Common myeloid progenitor, CD34-positive (primary cell): ENCODE results near the gene CHCHD6.

Source experiments
- CTCF ChIA-PET: fragments of 350-600 bp; sonication (Branson Sonifier 250); formaldehyde crosslinking; loops from one replicate; lab custom pipeline; 2021; ENCODE audit warnings: antibody characterized with exemption; lab: Charles Lee
- POLR2A ChIA-PET: fragments of 350-600 bp; sonication (Branson Sonifier 250); formaldehyde crosslinking; loops from one replicate; lab custom pipeline; 2021; ENCODE audit warnings: antibody characterized with exemption; lab: Charles Lee
- DNase-seq, 3 donors: peaks; one replicate each; pipeline versions ENCODE4 v3.0.0 to v3.0.0-alpha.2; 2013
- H3K27ac ChIP-seq, 2 experiments: 1 replicate in 1 of 2; 2 replicates in 1 of 2; pipeline ENCODE4 v1.7.0; 2013; ENCODE audit warnings: inconsistent platforms in 2 of 2, low read length in 2 of 2, mild to moderate bottlenecking in 2 of 2, low read depth in 1 of 2, moderate library complexity in 1 of 2; ENCODE audit not compliant: severe bottlenecking in 2 of 2, insufficient read depth in 1 of 2, poor library complexity in 1 of 2
- H3K27me3 ChIP-seq, 5 experiments: replicated peaks in 2 of 5; 1 replicate in 3 of 5; 2 replicates in 2 of 5; pipeline versions ENCODE4 v1.6.1 to v1.7.0; 2013; ENCODE audit warnings: low read length in 4 of 5, mild to moderate bottlenecking in 2 of 5, moderate library complexity in 2 of 5, inconsistent platforms in 1 of 5; ENCODE audit not compliant: insufficient read depth in 5 of 5, control insufficient read depth in 4 of 5
- H3K36me3 ChIP-seq, 4 experiments: 1 replicate in 2 of 4; 2 replicates in 2 of 4; pipeline versions ENCODE4 v1.6.1 to v1.7.0; 2013; ENCODE audit warnings: low read length in 3 of 4, control low read depth in 1 of 4, mild to moderate bottlenecking in 1 of 4; ENCODE audit not compliant: control insufficient read depth in 4 of 4, insufficient read depth in 4 of 4
- H3K4me1 ChIP-seq, 4 experiments: 1 replicate in 3 of 4; 2 replicates in 1 of 4; pipeline versions ENCODE4 v1.6.1 to v1.7.1; 2013; ENCODE audit warnings: low read length in 3 of 4, mild to moderate bottlenecking in 3 of 4, control low read depth in 1 of 4, inconsistent platforms in 1 of 4, moderate library complexity in 1 of 4; ENCODE audit not compliant: control insufficient read depth in 4 of 4, insufficient read depth in 4 of 4; ENCODE audit errors: control extremely low read depth in 1 of 4
- H3K4me3 ChIP-seq, 7 experiments: 1 replicate in 4 of 7; 2 replicates in 3 of 7; pipeline versions ENCODE4 v1.5.1 to v1.7.0; 2013; ENCODE audit warnings: mild to moderate bottlenecking in 7 of 7, low read length in 6 of 7, moderate library complexity in 6 of 7, inconsistent platforms in 2 of 7, low read depth in 2 of 7, control low read depth in 1 of 7; ENCODE audit not compliant: insufficient read depth in 4 of 7, control insufficient read depth in 1 of 7; ENCODE audit errors: extremely low read depth in 1 of 7
- H3K9me3 ChIP-seq, 5 experiments: 1 replicate in 4 of 5; 2 replicates in 1 of 5; pipeline versions ENCODE4 v1.6.1 to v1.7.1; 2013; ENCODE audit warnings: low read length in 4 of 5, mild to moderate bottlenecking in 2 of 5, inconsistent platforms in 1 of 5, low read depth in 1 of 5, moderate library complexity in 1 of 5; ENCODE audit not compliant: control insufficient read depth in 4 of 5, insufficient read depth in 2 of 5; ENCODE audit errors: control extremely low read depth in 1 of 5
- WGBS: methylation state at CpG from one replicate; pipeline ENCODE4 v1.1.5; 2013; ENCODE audit not compliant: insufficient coverage; 5-methylcytosine and 5-hydroxymethylcytosine counted together

CHCHD6 gene

DNA sequence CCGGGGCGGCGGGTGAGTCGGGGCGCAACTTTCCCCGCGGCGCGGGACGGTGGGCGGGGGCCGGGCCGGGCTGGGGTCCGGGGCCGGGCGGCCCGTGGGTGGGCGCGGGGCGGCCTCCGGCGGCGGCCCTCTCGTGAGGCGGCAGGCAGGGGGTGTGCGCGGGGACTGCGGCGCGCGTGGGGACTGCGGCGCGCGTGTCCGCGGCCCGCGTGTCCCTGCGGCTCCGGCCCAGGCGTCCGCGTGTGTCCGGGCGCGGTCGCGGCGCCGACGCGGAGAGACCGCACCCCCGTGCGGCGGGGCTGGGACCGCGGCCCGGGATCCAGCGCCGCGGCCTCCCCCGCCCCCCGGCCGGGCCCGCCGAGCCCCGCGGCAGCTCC, 279.2 kb downstream of the CHCHD6 start:
- WGBS: under 1% methylated on average over 64 of the region's 70 CpGs
- peak in 2 of 3 donors; percentile 34 to 38 for DNase-seq
- Histone ChIP-seq H3K4me1 (peaks cover 0 to 24% (median 21%) of the 10 kb centered on the region in 4 experiments), H3K27me3 (peaks cover 2 to 77% (median 26%) of the 10 kb centered on the region in 5 experiments), H3K27ac (no peak overlapping the region), H3K9me3 (peaks cover 0 to 11% (median 6%) of the 10 kb centered on the region in 5 experiments), H3K36me3 (no peaks in the 10 kb centered on the region), H3K4me3 (peak overlapping the region in 4 of 7 experiments; percentile 32 to 57 (median 48))
- CTCF ChIA-PET: interaction anchor here (2.0 kb wide), 1 partner anchor 231 kb away, joined by 4 read pairs; no protein-coding TSS in a partner anchor
- POLR2A ChIA-PET: no interaction called here

DNA sequence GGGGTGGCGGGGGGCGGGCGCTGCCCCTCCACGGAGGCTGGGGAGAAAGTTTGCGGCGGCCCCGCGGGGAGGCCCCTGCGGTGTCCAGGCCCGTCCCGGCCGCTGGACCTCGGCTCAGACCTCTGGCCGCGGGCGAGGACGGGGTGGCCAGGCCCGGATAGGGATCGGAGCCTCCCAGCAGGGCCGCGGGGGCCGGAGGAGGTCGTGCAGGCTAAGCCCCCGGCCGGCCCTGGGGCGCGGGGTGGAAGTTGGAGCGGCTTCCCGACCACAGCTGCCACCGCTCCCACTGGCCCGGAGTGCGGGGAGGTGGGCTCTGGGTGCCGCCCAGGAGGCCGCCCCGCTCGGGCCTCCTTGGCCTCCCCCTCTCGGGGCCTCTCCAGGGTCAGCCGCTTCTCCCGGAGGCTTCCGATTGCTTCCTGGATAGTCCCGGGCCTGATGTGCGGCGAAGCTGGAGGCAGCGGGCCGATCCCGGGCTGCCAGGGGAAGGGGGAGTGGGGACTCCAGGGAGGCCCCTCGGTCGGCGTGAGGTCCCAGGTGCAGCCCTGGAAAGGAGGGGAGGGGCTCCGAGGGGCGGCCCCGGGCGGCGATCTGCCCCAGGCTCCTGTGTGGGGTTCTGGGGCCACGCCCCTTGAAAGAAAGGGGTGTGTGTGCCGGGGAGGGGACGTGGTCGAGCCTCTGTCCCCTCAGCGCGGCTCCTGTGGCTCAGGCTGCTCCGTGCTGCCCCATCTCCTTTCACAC, 279.8 kb downstream of the CHCHD6 start:
- Histone ChIP-seq H3K36me3 (no peaks in the 10 kb centered on the region), H3K9me3 (peaks cover 0 to 11% (median 6%) of the 10 kb centered on the region in 5 experiments), H3K27me3 (peaks cover 2 to 72% (median 23%) of the 10 kb centered on the region in 5 experiments), H3K4me1 (peaks cover 0 to 23% (median 21%) of the 10 kb centered on the region in 4 experiments), H3K27ac (no peak overlapping the region), H3K4me3 (peak overlapping the region in 6 of 7 experiments; percentile 17 to 57 (median 37))
- under 1% methylated on average over 53 of the region's 61 CpGs for WGBS
- POLR2A ChIA-PET: no interaction called here
- DNase-seq: peak in 2 of 3 donors; percentile 29 to 32
- CTCF ChIA-PET: interaction anchor here (0.8 to 2.0 kb wide), 3 partner anchors 20 to 232 kb away, joined by 3 to 4 read pairs (median 4); no protein-coding TSS in a partner anchor

DNA sequence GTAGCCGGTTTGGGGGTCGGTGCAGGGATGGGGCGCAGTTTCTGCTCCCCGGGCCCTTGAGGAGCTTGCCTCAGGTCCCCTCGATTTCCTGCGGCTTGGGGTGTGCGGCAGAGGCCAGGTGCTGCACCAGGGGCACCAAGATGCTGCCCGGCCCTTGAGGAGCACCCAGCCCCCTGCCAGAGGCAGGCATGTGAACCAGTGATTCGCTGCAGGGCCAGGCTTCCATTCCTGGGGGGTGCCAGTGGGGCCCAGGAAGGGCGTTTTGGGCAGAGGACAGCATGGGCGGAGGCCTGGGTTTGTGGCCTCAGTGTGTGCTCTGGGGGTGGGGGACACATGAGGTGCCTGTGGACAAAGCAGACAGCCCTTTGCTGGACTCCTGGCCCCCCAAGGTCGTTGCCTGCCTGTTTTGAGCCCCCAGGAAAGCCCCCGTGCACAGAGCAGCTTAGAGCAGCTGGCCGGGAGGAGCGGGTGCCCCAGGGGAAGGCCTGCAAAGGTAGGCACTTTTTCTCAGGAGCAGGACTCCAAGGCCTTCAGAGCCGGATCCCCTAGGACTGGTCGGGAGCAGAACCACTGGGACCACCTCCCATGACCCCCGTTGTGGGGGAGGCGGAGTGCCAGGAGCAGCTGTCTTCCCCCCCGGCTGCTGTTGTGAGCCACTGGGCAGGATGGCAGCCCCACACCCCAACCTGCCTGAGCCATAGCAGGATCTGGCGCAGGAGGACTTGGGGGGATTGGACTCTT, 280.5 kb downstream of the CHCHD6 start:
- H3K4me3 ChIP-seq: peak overlapping the region in 2 of 7 experiments; percentile 32 to 53
- POLR2A ChIA-PET: no interaction called here
- no peak for DNase-seq
- peaks cover 0 to 64% (median 21%) of the 10 kb centered on the region in 5 experiments for H3K27me3 ChIP-seq
- CTCF ChIA-PET: interaction anchor here (0.8 to 1.0 kb wide), 2 partner anchors 20 to 232 kb away, joined by 3 to 4 read pairs; no protein-coding TSS in a partner anchor
- H3K4me1 ChIP-seq: peaks cover 0 to 21% (median 20%) of the 10 kb centered on the region in 4 experiments
- H3K36me3 ChIP-seq: no peaks in the 10 kb centered on the region
- 67% methylated on average over 21 of the region's 21 CpGs for WGBS
- H3K9me3 ChIP-seq: peaks cover 0 to 5% (median 3%) of the 10 kb centered on the region in 5 experiments
- no peak overlapping the region for H3K27ac ChIP-seq

DNA sequence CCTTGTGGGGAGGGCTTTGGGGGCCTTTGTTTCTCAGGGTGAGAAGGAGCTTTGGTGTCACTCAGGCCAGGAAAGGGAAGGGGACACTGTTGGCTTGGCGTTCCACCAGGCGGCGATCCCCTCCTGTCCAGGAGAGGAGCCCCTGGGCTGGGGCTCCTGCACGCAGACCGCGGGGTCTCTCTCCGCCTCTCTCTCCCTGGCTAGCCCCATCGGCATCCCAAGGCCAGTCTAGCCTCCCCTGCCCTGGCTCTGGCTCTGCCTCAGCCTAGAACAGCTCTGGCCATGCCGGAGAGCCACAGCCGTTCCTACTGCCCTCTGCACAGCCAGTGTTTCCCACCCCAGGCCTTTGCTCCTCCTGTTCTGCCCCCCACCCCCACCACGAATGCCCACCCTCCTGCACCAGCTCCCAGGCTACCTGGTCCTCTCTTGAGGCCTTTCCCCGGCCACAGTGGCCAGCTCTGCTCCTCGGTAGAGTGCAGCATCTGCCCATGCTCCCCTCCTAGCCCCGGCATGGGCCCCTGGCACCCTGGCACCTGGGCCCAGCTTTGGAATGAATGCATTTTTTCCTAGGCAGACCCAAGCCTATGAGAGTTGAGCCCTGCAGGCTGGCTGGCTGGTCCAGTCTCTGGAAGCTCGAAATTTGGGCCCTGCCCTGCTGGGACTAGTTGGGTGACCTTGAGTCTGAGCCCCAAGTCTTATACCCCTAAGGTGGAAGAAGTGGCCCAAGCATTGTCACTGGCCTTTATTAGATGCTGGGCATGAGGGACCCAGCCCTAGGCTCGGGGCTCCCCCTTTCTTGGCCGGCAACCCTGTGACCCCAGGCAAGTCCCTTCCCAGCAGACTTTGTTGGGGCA, 281.3 kb downstream of the CHCHD6 start:
- no peak for DNase-seq
- H3K4me1 ChIP-seq: peaks cover 0 to 21% (median 20%) of the 10 kb centered on the region in 4 experiments
- WGBS: 93% methylated on average over 16 of the region's 17 CpGs
- ChIA-PET POLR2A (interaction anchor here (0.7 kb wide), 1 partner anchor 1186 kb away, joined by 3 read pairs; no protein-coding TSS in a partner anchor), CTCF (interaction anchor here (1.0 kb wide), 1 partner anchor 233 kb away, joined by 4 read pairs; no protein-coding TSS in a partner anchor)
- H3K27me3 ChIP-seq: peaks cover 0 to 56% (median 18%) of the 10 kb centered on the region in 5 experiments
- no peak overlapping the region for H3K27ac ChIP-seq
- H3K36me3 ChIP-seq: no peaks in the 10 kb centered on the region
- H3K9me3 ChIP-seq: peaks cover 0 to under 1% (median 0%) of the 10 kb centered on the region in 5 experiments
- no peak overlapping the region for H3K4me3 ChIP-seq

DNA sequence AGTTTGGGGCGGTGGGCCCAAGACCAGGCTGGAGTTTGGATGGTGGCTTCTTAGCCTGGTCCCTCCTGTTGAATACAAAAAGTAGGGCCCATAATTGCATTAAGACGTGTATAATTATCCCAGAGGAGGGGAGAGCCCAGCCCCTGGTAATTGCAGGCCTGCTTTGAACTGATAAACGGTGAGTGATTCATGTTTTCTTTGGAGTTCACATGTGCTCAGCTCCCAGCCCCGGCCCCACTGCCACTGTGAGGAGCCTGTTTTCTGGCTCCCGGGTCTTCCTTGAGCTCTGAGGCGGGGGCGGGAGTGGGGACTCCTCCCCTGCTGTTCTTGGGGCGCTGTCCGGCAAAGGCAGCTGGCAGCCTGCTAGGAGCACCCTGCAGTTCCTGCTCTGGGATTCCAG, 282.0 kb downstream of the CHCHD6 start:
- peak in 2 of 3 donors; percentile 24 to 52 for DNase-seq
- CTCF ChIA-PET: no interaction called here
- Histone ChIP-seq H3K4me3 (no peak overlapping the region), H3K27me3 (peaks cover 0 to 50% (median 18%) of the 10 kb centered on the region in 5 experiments), H3K36me3 (no peaks in the 10 kb centered on the region), H3K27ac (no peak overlapping the region), H3K4me1 (peaks cover 0 to 21% (median 20%) of the 10 kb centered on the region in 4 experiments), H3K9me3 (no peaks in the 10 kb centered on the region)
- WGBS: 78% methylated on average over 7 of the region's 9 CpGs
- POLR2A ChIA-PET: interaction anchor here (0.7 kb wide), 1 partner anchor 1185 kb away, joined by 3 read pairs; no protein-coding TSS in a partner anchor

DNA sequence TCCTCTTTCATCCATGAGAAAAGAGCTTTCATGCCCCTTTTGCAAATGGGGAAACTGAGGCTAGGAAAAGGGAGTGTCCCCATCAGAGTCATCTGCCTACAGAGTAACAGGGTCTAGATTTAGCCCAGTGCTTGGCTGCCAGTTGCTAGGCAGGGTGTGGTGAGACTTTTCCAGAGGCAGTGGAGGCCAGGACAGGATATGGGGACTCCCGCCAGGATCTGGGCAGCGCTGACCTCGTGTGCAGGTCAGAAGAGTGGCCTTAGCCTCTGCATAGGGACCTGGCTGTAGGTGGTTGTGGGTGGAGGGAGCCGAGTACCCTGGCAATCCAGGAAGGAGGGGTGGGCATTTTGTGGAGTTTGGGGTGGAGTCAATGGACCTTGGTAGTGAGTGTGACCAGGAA, 283.1 kb downstream of the CHCHD6 start:
- ChIA-PET POLR2A (no interaction called here), CTCF (no interaction called here)
- Histone ChIP-seq H3K27ac (no peak overlapping the region), H3K9me3 (no peaks in the 10 kb centered on the region), H3K4me3 (no peak overlapping the region), H3K27me3 (peaks cover 0 to 39% (median 16%) of the 10 kb centered on the region in 5 experiments), H3K4me1 (peaks cover 0 to 15% (median 14%) of the 10 kb centered on the region in 4 experiments), H3K36me3 (no peaks in the 10 kb centered on the region)
- WGBS: 73% methylated on average over 2 of the region's 4 CpGs
- no peak for DNase-seq
